Hepatocyte (in vitro differentiated cells): ENCODE results near the gene CTRL. TPM values are rescaled to one million over a fixed set of nuclear protein-coding genes. Genes with fewer than 3 reads are reported as not detected.

Experiments used
- DNase-seq: peaks from one replicate; pipeline ENCODE4 v3.0.0-alpha.2; 2016; ENCODE audit warnings: low spot score
- H2AFZ ChIP-seq: fragments of 200-600 bp; sonication (generic); 2 replicates; pipeline ENCODE4 v1.6.0; 2016; ENCODE audit warnings: antibody characterized with exemption, mild to moderate bottlenecking
- H3K27ac ChIP-seq: fragments of 200-600 bp; sonication (generic); 2 replicates; pipeline ENCODE4 v1.5.1; 2016; ENCODE audit warnings: mild to moderate bottlenecking
- H3K27me3 ChIP-seq: fragments of 200-600 bp; sonication (generic); 2 replicates; pipeline ENCODE4 v1.6.1; 2016
- H3K36me3 ChIP-seq: fragments of 200-600 bp; sonication (generic); replicated peaks from 2 replicates; pipeline ENCODE4 v1.5.1; 2016; ENCODE audit warnings: low read depth; ENCODE audit not compliant: insufficient read depth
- H3K4me1 ChIP-seq: fragments of 200-600 bp; sonication (generic); 2 replicates; pipeline ENCODE4 v1.5.1; 2016; ENCODE audit warnings: mild to moderate bottlenecking, moderate library complexity; ENCODE audit not compliant: insufficient read depth
- H3K4me2 ChIP-seq: fragments of 200-600 bp; sonication (generic); 2 replicates; pipeline ENCODE4 v1.6.0; 2016
- H3K4me3 ChIP-seq: fragments of 200-600 bp; sonication (generic); 2 replicates; pipeline ENCODE4 v1.5.1; 2016; ENCODE audit warnings: mild to moderate bottlenecking
- H3K79me2 ChIP-seq: fragments of 200-600 bp; sonication (generic); 2 replicates; pipeline ENCODE4 v1.6.0; 2017; ENCODE audit warnings: mild to moderate bottlenecking
- H3K9me2 ChIP-seq: fragments of 200-600 bp; sonication (generic); replicated peaks from 2 replicates; pipeline ENCODE4 v1.6.0; 2017; ENCODE audit warnings: mild to moderate bottlenecking; ENCODE audit not compliant: insufficient read depth
- H3K9me3 ChIP-seq: fragments of 200-600 bp; sonication (generic); 2 replicates; pipeline ENCODE4 v1.5.1; 2016; ENCODE audit warnings: low read depth, mild to moderate bottlenecking
- H4K20me1 ChIP-seq: fragments of 200-600 bp; sonication (generic); 2 replicates; pipeline ENCODE4 v1.6.0; 2016; ENCODE audit warnings: mild to moderate bottlenecking; ENCODE audit not compliant: insufficient read depth, poor library complexity, severe bottlenecking
- CTCF ChIP-seq: fragments of 200-600 bp; sonication (generic); IDR thresholded peaks from 2 replicates; pipeline ENCODE4 v1.5.1; 2016; ENCODE audit warnings: antibody characterized with exemption, mild to moderate bottlenecking; ENCODE audit not compliant: poor library complexity
- EZH2 ChIP-seq: fragments of 200-600 bp; sonication (generic); IDR thresholded peaks from 2 replicates; pipeline ENCODE4 v1.6.1; 2016; ENCODE audit warnings: antibody characterized with exemption, mild to moderate bottlenecking, borderline replicate concordance
- EZH2phosphoT487 ChIP-seq: fragments of 200-600 bp; sonication (generic); IDR thresholded peaks from one replicate; pipeline ENCODE4 v1.6.1; 2018; ENCODE audit warnings: antibody characterized with exemption, mild to moderate bottlenecking, low read depth, moderate library complexity; ENCODE audit not compliant: unreplicated experiment, severe bottlenecking
- WGBS: methylation state at CpG from one replicate; pipeline ENCODE4 v1.1.6; 2016; ENCODE audit warnings: low lambda C conversion rate; ENCODE audit errors: missing lambda C conversion rate; 5-methylcytosine and 5-hydroxymethylcytosine counted together
- polyA plus RNA-seq: library from polyadenylated mRNA; unstranded; fragments of >200 nt; fragmentation: Nextera tagmentation; extraction: Ambion mirVana; gene quantifications from 2 replicates; pipeline ENCODE4 v1.2.1, GENCODE V29; 2016
- total RNA-seq: library from RNA; depleted of rRNA; stranded (reverse); fragments of >200 nt; gene quantifications from 2 replicates; pipeline ENCODE4 v1.2.3, GENCODE V29; 2014

The CTRL gene
- total and polyA plus RNA-seq, 2 experiments from 2014 or later = 0.63 to 12.5 TPM

DNA sequence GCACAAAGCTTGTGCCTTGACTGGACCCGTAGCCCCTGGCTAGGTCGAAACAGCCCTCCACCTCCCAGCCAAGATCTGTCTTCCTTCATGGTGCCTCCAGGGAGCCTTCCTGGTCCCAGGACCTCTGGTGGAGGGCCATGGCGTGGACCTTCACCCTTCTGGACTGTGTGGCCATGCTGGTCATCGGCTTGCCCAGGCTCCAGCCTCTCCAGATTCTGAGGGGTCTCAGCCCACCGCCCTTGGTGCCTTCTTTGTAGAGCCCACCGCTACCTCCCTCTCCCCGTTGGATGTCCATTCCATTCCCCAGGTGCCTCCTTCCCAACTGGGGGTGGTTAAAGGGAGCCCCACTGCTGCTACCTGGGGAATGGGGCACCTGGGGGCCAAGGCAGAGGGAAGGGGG lies 3.5 kb downstream of the CTRL start:
- Histone ChIP-seq H3K4me2 (no peak overlapping the region), H3K4me1 (no peaks in the 10 kb centered on the region), H2AFZ (no peak overlapping the region)

GRCh38 chr16:67927131-67927941 lies 4.3 kb downstream of the CTRL start:
- H3K27me3 ChIP-seq = no peaks in the 10 kb centered on the region
- H4K20me1 ChIP-seq = peaks cover 16% of the 10 kb centered on the region
- no peak overlapping the region for H2AFZ ChIP-seq
- no peaks in the 10 kb centered on the region for H3K36me3 ChIP-seq
- H3K9me2 ChIP-seq = no peaks in the 10 kb centered on the region
- H3K27ac ChIP-seq = no peak overlapping the region
- no peak overlapping the region for H3K4me3 ChIP-seq
- no peak overlapping the region for H3K4me2 ChIP-seq
- no peaks in the 10 kb centered on the region for H3K4me1 ChIP-seq
- TF ChIP-seq CTCF (no peak), EZH2phosphoT487 (no peak), EZH2 (no peak)
- WGBS = 95% methylated on average over 22 of the region's 22 CpGs
- peaks cover 4% of the 10 kb centered on the region for H3K79me2 ChIP-seq
- H3K9me3 ChIP-seq = no peaks in the 10 kb centered on the region
- DNase-seq = no peak

More for the DNA sequence above, 3.5 kb downstream of the CTRL start:
- H3K36me3 ChIP-seq = no peaks in the 10 kb centered on the region
- no peak for DNase-seq
- 88% methylated on average over 7 of the region's 7 CpGs for WGBS
- H3K9me2 ChIP-seq = no peaks in the 10 kb centered on the region
- H4K20me1 ChIP-seq = peaks cover 10% of the 10 kb centered on the region
- H3K27ac ChIP-seq = no peak overlapping the region
- H3K9me3 ChIP-seq = no peaks in the 10 kb centered on the region
- TF ChIP-seq EZH2phosphoT487 (no peak), CTCF (no peak), EZH2 (no peak)
- H3K4me3 ChIP-seq = no peak overlapping the region
- H3K27me3 ChIP-seq = no peaks in the 10 kb centered on the region
- H3K79me2 ChIP-seq = no peaks in the 10 kb centered on the region

- Histone ChIP-seq H3K9me2 (no peaks in the 10 kb centered on the region), H4K20me1 (peaks cover 20% of the 10 kb centered on the region), H2AFZ (no peak overlapping the region), H3K36me3 (no peaks in the 10 kb centered on the region), H3K27me3 (no peaks in the 10 kb centered on the region), H3K27ac (no peak overlapping the region), H3K4me1 (no peaks in the 10 kb centered on the region), H3K4me2 (no peak overlapping the region), H3K79me2 (peaks cover 10% of the 10 kb centered on the region), H3K4me3 (no peak overlapping the region), H3K9me3 (no peaks in the 10 kb centered on the region)
- no peak for DNase-seq
- no peak for TF ChIP-seq EZH2
- no peak for TF ChIP-seq EZH2phosphoT487
- WGBS = 71% methylated on average over 13 of the region's 13 CpGs
These were observed 5.4 kb downstream of the CTRL start for GRCh38 chr16:67926181-67926750.
